HL-60 (cell line): ENCODE measurements around the gene S100A6.
"Not testable (repeated sequence)": the region's sequence is repeated elsewhere in the genome, so short reads cannot be mapped to it uniquely, and the experiment has no call there.

Source experiments
- CTCF ChIP-seq: IDR thresholded peaks from one replicate; pipeline ENCODE4 v1.5.1; 2011; ENCODE audit warnings: low read length, control low read depth, inconsistent platforms; ENCODE audit not compliant: insufficient read depth
- GABPA ChIP-seq: IDR thresholded peaks from 2 replicates; pipeline ENCODE4 v1.6.1; 2012; ENCODE audit warnings: low read depth
- POLR2AphosphoS5 ChIP-seq: IDR thresholded peaks from 2 replicates; pipeline ENCODE4 v1.6.1; 2012; ENCODE audit warnings: low read depth

- not testable (repeated sequence) for TF ChIP-seq CTCF, POLR2AphosphoS5, GABPA
These were observed 47.0 kb upstream of the S100A6 start for GRCh38 chr1:153582836-153583235.
